ENCODE results near the gene TBRG4.

Gene TBRG4

DNA sequence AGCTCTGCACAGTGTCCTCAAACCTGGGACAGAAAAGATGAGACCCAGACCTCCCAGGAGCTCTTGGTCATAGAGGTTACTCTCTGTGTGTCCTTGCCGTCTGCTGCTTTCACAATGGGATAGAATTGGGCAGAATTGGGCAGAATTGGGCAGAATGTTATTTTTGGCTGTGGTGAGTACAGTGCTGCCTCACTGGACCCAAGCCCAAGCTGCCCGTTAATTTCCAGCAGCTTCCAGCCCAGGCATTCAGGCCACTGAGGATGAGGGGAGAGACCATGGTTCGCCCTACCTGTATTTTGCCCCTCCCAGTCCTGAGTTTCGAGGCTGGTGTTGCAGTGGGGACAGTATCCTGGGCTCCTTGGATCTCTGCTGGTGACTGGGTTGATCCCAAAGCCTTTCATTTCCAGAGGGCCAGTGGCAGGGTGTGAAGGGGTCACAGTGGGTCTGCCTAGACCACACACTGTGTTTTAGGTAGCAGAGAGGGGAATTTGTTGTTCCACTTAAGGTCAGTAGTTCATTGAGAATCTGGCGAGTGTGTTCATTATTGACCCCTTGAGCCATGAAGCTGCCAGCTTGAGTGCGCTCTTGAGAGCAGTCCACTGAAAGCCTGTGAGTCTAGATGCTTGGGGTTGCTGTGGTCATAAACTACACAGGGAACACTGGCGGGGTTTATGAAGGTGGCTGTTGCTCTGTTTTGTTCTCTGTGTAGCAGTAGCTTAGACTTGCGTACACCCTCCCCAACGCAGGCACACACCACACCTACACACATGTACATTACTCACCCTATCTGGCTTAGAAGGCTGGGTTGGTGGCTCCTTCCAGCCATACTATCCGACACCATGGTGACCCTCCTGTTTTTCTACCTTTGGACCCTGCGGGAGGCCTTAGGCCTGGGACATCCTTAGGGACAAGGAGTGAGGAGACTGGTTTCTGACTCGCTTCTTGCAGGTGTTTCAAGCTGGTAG, 46.2 kb downstream of the TBRG4 start:
- H3K9ac ChIP-seq (ENCODE audit: low read depth, low read length) = no peak overlapping the region
- no peaks in the 10 kb centered on the region for H3K4me1 ChIP-seq (ENCODE audit: control insufficient read depth, insufficient read depth, low read length)
- no peaks in the 10 kb centered on the region for H3K9me3 ChIP-seq (ENCODE audit: control insufficient read depth, insufficient read depth, low read length)
- no peaks in the 10 kb centered on the region for H3K27me3 ChIP-seq (ENCODE audit: control insufficient read depth, insufficient read depth, low read length)
- no peak overlapping the region for H3K4me3 ChIP-seq (ENCODE audit: low read depth, low read length)
- H3K36me3 ChIP-seq (ENCODE audit: control insufficient read depth, insufficient read depth, low read length) = peaks cover 9% of the 10 kb centered on the region

DNA sequence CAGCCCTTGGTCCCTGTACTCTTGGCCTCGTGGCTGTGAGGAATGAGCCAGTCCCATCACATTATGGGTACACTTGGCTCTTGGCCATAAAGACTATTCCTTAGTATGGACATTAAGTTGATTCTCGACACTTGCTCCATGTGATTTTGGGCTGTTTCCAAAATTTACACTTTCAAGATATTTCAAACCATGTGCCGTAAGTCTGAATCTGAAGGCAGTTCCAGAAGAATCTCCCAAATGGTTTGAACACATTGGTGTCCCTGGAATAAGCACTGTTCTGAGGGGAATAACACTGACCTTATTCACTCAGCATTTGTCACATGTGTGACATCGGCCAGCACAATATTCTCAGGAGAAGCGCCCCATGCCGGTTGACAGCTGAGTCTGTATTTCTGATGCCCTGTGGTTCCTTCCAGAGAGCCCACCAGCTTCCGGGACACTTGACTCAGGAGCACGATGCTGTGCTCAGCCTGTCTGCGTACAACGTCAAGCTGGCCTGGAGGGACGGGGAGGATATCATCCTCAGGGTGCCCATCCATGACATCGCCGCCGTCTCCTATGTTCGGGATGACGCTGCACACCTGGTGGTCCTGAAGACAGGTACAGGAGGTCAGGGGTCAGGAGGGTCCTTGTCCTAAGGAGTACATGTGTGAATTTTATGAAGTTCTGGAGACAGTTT, 47.3 kb downstream of the TBRG4 start:
- Histone ChIP-seq H3K9me3 (ENCODE audit: control insufficient read depth, insufficient read depth, low read length) (no peaks in the 10 kb centered on the region), H3K4me1 (ENCODE audit: control insufficient read depth, insufficient read depth, low read length) (no peaks in the 10 kb centered on the region), H3K27me3 (ENCODE audit: control insufficient read depth, insufficient read depth, low read length) (no peaks in the 10 kb centered on the region), H3K9ac (ENCODE audit: low read depth, low read length) (no peak overlapping the region), H3K4me3 (ENCODE audit: low read depth, low read length) (no peak overlapping the region), H3K36me3 (ENCODE audit: control insufficient read depth, insufficient read depth, low read length) (peaks cover 5% of the 10 kb centered on the region)

DNA sequence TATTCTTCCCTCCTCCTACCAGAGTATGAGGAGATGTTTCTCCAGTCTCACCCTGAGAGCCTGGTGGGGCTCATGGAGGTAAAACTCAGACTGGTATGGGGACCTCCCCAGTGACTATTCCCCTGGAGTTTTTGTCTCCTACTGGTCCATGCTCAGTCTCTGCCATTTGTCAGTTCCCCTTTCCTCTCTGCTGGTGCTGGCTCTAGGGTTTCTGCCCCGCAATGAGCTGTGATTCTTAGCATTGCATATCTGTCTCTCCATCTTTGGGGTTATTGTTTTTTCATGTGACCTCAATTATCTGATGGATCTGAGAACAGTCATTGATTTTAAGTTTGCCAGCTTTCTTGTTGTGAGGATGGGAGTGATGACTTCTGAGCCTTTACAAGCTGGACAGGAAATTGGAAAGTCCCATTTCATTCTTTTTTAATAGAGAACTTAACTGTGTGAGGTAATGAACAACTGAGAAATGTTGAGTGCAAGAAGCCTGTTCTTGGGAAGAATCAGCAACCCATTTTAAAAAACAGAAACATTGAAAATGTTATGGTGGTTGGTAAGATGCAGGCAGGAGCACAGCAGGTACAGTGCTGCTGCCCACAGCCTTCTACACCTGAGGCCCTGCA, 49.6 kb downstream of the TBRG4 start:
- H3K9me3 ChIP-seq (ENCODE audit: control insufficient read depth, insufficient read depth, low read length) = no peaks in the 10 kb centered on the region
- H3K27me3 ChIP-seq (ENCODE audit: control insufficient read depth, insufficient read depth, low read length) = no peaks in the 10 kb centered on the region
- H3K4me3 ChIP-seq (ENCODE audit: low read depth, low read length) = no peak overlapping the region
- no peaks in the 10 kb centered on the region for H3K4me1 ChIP-seq (ENCODE audit: control insufficient read depth, insufficient read depth, low read length)
- peaks cover 5% of the 10 kb centered on the region for H3K36me3 ChIP-seq (ENCODE audit: control insufficient read depth, insufficient read depth, low read length)
- H3K9ac ChIP-seq (ENCODE audit: low read depth, low read length) = no peak overlapping the region

DNA sequence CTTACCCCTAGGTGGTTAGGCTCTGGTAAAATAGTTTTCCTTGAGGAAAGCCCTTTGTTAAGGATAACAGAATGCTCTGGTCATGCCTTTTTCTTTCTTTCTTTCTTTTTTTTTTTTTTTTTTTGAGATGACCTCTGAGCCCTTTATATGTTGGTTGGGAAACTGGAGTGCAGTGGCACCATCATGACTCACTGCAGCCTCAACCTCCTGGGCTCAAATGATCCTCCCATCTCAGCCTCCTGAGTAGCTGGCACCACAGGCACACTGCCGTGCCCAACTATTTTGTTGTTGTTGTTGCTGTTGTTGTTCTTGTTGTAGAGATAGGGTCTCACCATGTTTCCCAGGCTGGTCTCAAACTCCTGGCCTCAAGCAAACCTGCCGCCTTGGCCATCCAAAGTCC, 50.1 kb downstream of the TBRG4 start:
- Histone ChIP-seq H3K27me3 (ENCODE audit: control insufficient read depth, insufficient read depth, low read length) (no peaks in the 10 kb centered on the region), H3K4me3 (ENCODE audit: low read depth, low read length) (no peak overlapping the region), H3K9ac (ENCODE audit: low read depth, low read length) (no peak overlapping the region), H3K36me3 (ENCODE audit: control insufficient read depth, insufficient read depth, low read length) (peaks cover 5% of the 10 kb centered on the region), H3K9me3 (ENCODE audit: control insufficient read depth, insufficient read depth, low read length) (no peaks in the 10 kb centered on the region), H3K4me1 (ENCODE audit: control insufficient read depth, insufficient read depth, low read length) (no peaks in the 10 kb centered on the region)

DNA sequence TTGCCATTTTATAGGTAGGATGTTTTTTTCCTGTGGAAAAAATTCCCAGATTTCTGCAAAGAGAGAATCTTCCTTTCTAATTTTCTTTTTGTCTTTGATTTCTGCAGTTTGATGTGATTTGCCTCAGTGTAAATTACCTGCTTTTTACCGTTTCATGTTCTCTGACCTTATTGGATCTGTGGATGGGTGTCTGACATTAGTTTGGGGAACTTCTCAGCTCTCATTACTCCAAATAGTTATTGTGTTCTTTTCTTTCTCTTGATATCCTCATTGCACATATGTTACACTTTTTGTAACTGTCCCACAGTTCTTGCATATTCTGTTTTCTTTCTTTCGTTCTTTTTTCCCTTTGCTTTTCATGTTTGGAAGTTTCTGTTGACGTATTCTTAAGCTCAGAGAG, 51.2 kb downstream of the TBRG4 start:
- Histone ChIP-seq H3K9me3 (ENCODE audit: control insufficient read depth, insufficient read depth, low read length) (no peaks in the 10 kb centered on the region), H3K4me3 (ENCODE audit: low read depth, low read length) (no peak overlapping the region), H3K9ac (ENCODE audit: low read depth, low read length) (no peak overlapping the region), H3K27me3 (ENCODE audit: control insufficient read depth, insufficient read depth, low read length) (no peaks in the 10 kb centered on the region), H3K36me3 (ENCODE audit: control insufficient read depth, insufficient read depth, low read length) (peaks cover 5% of the 10 kb centered on the region), H3K4me1 (ENCODE audit: control insufficient read depth, insufficient read depth, low read length) (no peaks in the 10 kb centered on the region)

DNA sequence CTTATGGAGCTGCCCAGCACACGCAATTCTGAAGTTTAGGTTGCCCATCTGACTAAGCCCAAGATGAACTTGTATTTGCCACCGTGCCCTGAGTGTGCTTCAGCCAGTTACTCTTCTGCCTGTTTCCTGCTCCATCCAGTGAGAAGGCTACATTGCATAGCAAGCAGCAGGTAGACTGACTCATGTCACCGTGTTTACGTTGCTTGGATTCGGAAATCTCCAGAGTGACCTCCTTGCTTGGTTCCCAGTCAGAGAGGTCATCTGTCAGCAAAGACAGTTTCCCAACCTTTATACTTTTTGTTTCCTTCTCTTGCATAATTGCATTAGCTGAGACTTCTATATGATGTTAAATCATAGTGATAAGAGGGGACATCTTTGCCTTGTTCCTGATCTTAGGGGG, 53.6 kb downstream of the TBRG4 start:
- H3K9ac ChIP-seq (ENCODE audit: low read depth, low read length) = no peak overlapping the region
- H3K27me3 ChIP-seq (ENCODE audit: control insufficient read depth, insufficient read depth, low read length) = no peaks in the 10 kb centered on the region
- no peak overlapping the region for H3K4me3 ChIP-seq (ENCODE audit: low read depth, low read length)
- no peaks in the 10 kb centered on the region for H3K36me3 ChIP-seq (ENCODE audit: control insufficient read depth, insufficient read depth, low read length)
- H3K9me3 ChIP-seq (ENCODE audit: control insufficient read depth, insufficient read depth, low read length) = no peaks in the 10 kb centered on the region
- no peaks in the 10 kb centered on the region for H3K4me1 ChIP-seq (ENCODE audit: control insufficient read depth, insufficient read depth, low read length)

DNA sequence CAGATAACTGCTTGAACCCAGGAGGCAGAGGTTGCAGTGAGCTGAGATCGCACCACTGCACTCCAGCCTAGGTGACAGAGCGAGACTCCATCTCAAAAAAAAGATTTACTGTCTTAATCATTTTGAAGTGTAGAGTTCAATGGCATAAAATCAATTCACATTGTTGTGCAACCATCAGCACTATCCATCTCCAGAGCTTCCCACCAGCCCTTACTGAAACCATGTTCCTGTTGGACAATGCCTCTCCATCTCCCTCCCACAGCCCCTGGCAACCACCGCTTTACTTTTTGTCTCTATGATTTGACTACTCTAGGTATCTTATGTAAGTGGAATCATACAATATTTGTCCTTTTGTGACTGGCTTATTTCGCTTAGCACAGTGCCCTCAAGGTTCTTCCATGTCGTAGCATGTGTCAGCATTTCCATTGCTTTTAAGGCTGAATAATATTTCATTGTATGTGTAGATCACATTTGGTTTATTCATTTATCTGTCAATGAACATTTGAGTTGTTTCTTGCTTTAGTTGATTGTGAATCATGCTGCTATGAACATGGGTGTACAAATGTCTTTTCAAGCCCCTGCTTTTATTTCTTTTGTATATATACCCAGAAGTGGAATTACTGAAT, 55.8 kb downstream of the TBRG4 start:
- H3K4me3 ChIP-seq (ENCODE audit: low read depth, low read length) = no peak overlapping the region
- H3K9me3 ChIP-seq (ENCODE audit: control insufficient read depth, insufficient read depth, low read length) = no peaks in the 10 kb centered on the region
- no peaks in the 10 kb centered on the region for H3K27me3 ChIP-seq (ENCODE audit: control insufficient read depth, insufficient read depth, low read length)
- H3K4me1 ChIP-seq (ENCODE audit: control insufficient read depth, insufficient read depth, low read length) = no peaks in the 10 kb centered on the region
- H3K9ac ChIP-seq (ENCODE audit: low read depth, low read length) = no peak overlapping the region
- H3K36me3 ChIP-seq (ENCODE audit: control insufficient read depth, insufficient read depth, low read length) = no peaks in the 10 kb centered on the region

DNA sequence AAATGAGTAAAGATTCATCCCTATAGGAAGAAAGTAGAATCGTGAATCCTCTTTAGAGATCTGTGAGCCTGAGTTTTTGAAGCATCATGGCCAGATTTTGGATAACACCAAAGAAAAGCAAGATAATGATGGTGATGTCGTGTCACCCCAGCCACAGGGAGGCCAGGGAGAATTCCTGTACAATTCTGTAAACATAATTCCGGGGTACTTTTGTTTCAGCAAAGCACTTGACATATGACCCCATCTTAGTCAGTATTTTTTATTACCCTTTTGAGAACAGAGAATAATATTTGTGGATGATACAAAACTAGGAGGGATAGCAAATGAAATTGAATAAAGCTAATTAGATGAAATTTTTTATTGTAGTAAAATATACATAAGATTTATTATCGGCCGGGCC, 56.5 kb downstream of the TBRG4 start:
- H3K36me3 ChIP-seq (ENCODE audit: control insufficient read depth, insufficient read depth, low read length) = no peaks in the 10 kb centered on the region

DNA sequence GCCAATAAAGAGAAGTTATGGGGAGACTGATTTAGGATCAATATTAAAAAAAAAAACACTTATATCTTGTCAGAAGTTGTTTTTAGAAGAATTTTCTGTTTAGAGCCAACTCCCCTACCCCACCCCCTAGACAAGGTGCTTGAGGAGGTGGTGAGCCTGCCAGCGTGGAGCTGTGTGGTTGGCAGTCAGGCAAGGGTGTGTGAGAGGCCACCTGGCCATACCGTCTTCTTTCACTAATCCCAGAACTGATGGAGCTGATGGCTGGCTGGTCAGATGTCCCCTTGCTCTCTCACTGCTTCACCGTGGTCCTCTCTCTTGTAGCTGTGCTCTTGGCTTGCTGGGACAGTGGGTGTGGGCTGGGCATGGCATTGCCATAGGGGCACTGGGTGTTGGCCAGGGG, 57.1 kb downstream of the TBRG4 start:
- Histone ChIP-seq H3K27me3 (ENCODE audit: control insufficient read depth, insufficient read depth, low read length) (no peaks in the 10 kb centered on the region), H3K4me1 (ENCODE audit: control insufficient read depth, insufficient read depth, low read length) (no peaks in the 10 kb centered on the region), H3K9me3 (ENCODE audit: control insufficient read depth, insufficient read depth, low read length) (no peaks in the 10 kb centered on the region), H3K36me3 (ENCODE audit: control insufficient read depth, insufficient read depth, low read length) (no peaks in the 10 kb centered on the region), H3K9ac (ENCODE audit: low read depth, low read length) (no peak overlapping the region), H3K4me3 (ENCODE audit: low read depth, low read length) (no peak overlapping the region)

More for the DNA sequence above, 56.5 kb downstream of the TBRG4 start:
- Histone ChIP-seq H3K27me3 (ENCODE audit: control insufficient read depth, insufficient read depth, low read length) (no peaks in the 10 kb centered on the region), H3K9me3 (ENCODE audit: control insufficient read depth, insufficient read depth, low read length) (no peaks in the 10 kb centered on the region), H3K4me1 (ENCODE audit: control insufficient read depth, insufficient read depth, low read length) (no peaks in the 10 kb centered on the region), H3K9ac (ENCODE audit: low read depth, low read length) (no peak overlapping the region), H3K4me3 (ENCODE audit: low read depth, low read length) (no peak overlapping the region)

DNA sequence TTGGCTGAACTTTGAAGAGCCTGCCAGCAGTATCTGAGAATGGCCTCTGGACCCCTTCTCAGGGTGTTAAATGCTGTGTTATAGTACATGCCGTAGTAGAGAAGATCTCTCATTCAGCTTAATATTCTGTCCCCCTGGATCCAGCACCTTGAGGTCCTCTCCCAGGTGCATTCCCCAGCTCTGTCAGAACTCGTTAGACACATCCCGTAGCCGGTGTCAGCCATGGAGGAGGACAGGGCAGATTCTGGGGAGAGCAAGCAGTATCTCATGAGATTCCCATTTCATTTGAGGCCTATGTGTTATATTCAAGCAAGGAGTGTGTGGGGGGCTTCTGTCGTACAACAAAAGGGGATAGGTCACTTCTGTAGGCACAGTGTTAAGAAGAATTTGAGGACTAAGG, 57.6 kb downstream of the TBRG4 start:
- no peak overlapping the region for H3K9ac ChIP-seq (ENCODE audit: low read depth, low read length)
- no peaks in the 10 kb centered on the region for H3K4me1 ChIP-seq (ENCODE audit: control insufficient read depth, insufficient read depth, low read length)
- H3K4me3 ChIP-seq (ENCODE audit: low read depth, low read length) = no peak overlapping the region
- no peaks in the 10 kb centered on the region for H3K27me3 ChIP-seq (ENCODE audit: control insufficient read depth, insufficient read depth, low read length)
- no peaks in the 10 kb centered on the region for H3K9me3 ChIP-seq (ENCODE audit: control insufficient read depth, insufficient read depth, low read length)
- H3K36me3 ChIP-seq (ENCODE audit: control insufficient read depth, insufficient read depth, low read length) = no peaks in the 10 kb centered on the region

DNA sequence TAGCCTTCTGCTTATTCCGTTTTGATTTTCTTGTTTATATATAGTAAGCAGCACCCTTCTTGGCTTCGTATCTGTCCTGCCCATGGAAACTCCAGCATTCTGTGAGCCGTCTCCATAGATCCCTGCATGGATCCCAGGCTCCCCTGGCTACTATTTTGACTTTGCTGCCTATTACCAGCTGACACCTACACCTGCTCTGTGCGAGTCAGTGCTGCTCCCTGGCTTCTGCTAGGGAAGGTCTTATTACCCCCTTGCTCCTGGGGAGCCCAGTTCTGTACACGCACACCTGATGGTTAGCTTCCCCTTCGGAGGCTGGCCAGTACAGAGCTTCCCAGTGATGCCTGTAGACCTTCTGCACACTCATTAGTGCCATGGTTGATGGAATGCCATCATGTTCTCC, 58.1 kb downstream of the TBRG4 start:
- Histone ChIP-seq H3K4me3 (ENCODE audit: low read depth, low read length) (no peak overlapping the region), H3K9ac (ENCODE audit: low read depth, low read length) (no peak overlapping the region), H3K36me3 (ENCODE audit: control insufficient read depth, insufficient read depth, low read length) (no peaks in the 10 kb centered on the region), H3K4me1 (ENCODE audit: control insufficient read depth, insufficient read depth, low read length) (no peaks in the 10 kb centered on the region), H3K27me3 (ENCODE audit: control insufficient read depth, insufficient read depth, low read length) (no peaks in the 10 kb centered on the region), H3K9me3 (ENCODE audit: control insufficient read depth, insufficient read depth, low read length) (no peaks in the 10 kb centered on the region)
